HG03097 (cell line): Measurements from ENCODE around the gene INSL3.

Experiments used
- ATAC-seq: cut with Tn5 transposase; IDR thresholded peaks from one replicate; pipeline ENCODE4 v1.9.1; 2021; ENCODE audit not compliant: unreplicated experiment, low FRiP score

Gene INSL3

GRCh38 chr19:17821190-17821589 is at the start of gene INSL3:
INSL3 (minus strand) TSS chr19:17821519; CDS start chr19:17821506, 13 bp downstream.
- no peak for ATAC-seq

- no peak for ATAC-seq
Measured at GRCh38 chr19:17869114-17869608, 47.8 kb upstream of the INSL3 start.

GRCh38 chr19:17868669-17869068 is 47.4 kb upstream of the INSL3 start:
- no peak for ATAC-seq

- no peak for ATAC-seq
Measured at GRCh38 chr19:17866964-17867486, 45.7 kb upstream of the INSL3 start.

GRCh38 chr19:17866312-17866963 is 45.1 kb upstream of the INSL3 start:
- no peak for ATAC-seq

- ATAC-seq = no peak
Measured at GRCh38 chr19:17865364-17866311, 44.3 kb upstream of the INSL3 start.

- no peak for ATAC-seq
Measured at GRCh38 chr19:17863520-17864182, 42.3 kb upstream of the INSL3 start.

- no peak for ATAC-seq
Measured at GRCh38 chr19:17862711-17863519, 41.6 kb upstream of the INSL3 start.

GRCh38 chr19:17861542-17862402 is 40.5 kb upstream of the INSL3 start:
- ATAC-seq = no peak

- no peak for ATAC-seq
Measured at GRCh38 chr19:17860993-17861360, 39.7 kb upstream of the INSL3 start.

- ATAC-seq = no peak
Measured at GRCh38 chr19:17860331-17860992, 39.1 kb upstream of the INSL3 start.

GRCh38 chr19:17859533-17860330 is 38.4 kb upstream of the INSL3 start, which contains the start of gene RPL18A:
RPL18A (plus strand) TSS chr19:17859910; CDS start chr19:17859957, 47 bp downstream.
- ATAC-seq = peak; percentile 96

GRCh38 chr19:17855280-17856152 is 34.2 kb upstream of the INSL3 start:
- no peak for ATAC-seq

- ATAC-seq = no peak
Measured at GRCh38 chr19:17854061-17854460, 32.7 kb upstream of the INSL3 start.

GRCh38 chr19:17848595-17849292 is 27.4 kb upstream of the INSL3 start:
- ATAC-seq = no peak
